NCI-H524 (cell line): ENCODE measurements around the gene XRCC4.
"Not testable (repeated sequence)": the region's sequence is repeated elsewhere in the genome, so short reads cannot be mapped to it uniquely, and the experiment has no call there.

Experiments
- DNase-seq, 2 experiments: peaks; one replicate each; lab custom pipeline; 2025; lab: John Stamatoyannopoulos, UW

XRCC4 gene

GRCh38 chr5:83353231-83353630 is 275.9 kb downstream of the XRCC4 start:
- DNase-seq = no peak

- no peak for DNase-seq
Measured at GRCh38 chr5:83353774-83354173, 276.4 kb downstream of the XRCC4 start.

- DNase-seq = peak in 1 of 2 experiments; percentile 11
Measured at GRCh38 chr5:83354958-83355357, 277.6 kb downstream of the XRCC4 start.

DNA sequence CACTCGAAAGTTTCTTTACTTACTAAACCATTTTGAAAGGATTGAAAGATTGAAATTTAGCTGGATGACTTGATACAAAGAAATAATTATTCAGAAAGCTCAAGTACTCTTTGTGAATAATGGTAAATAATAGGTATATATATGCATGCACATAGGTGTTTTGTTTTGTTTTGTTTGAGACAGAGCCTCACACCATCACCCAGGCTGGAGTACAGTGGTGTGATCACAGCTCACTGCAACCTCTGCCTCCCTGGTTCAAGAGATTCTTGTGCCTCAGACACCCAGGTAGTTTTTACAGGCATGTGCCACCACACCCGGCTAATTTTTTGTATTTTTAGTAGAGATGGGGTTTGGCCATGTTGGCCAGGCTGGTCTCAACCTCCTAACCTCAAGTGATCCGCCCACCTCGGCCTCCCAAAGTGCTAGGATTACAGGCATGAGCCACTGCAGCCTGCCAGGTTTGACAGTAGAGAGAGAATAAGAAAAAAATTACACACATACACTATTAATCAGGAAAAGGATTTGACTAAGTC is 278.2 kb downstream of the XRCC4 start:
- not testable (repeated sequence) for DNase-seq

GRCh38 chr5:83357621-83358231 is 280.4 kb downstream of the XRCC4 start:
- no peak for DNase-seq

- DNase-seq = no peak
Measured at GRCh38 chr5:83360573-83360972, 283.2 kb downstream of the XRCC4 start.

- no peak for DNase-seq
Measured at GRCh38 chr5:83362526-83362925, 285.2 kb downstream of the XRCC4 start.

- no peak for DNase-seq
Measured at GRCh38 chr5:83363111-83363885, 286.0 kb downstream of the XRCC4 start.

DNA sequence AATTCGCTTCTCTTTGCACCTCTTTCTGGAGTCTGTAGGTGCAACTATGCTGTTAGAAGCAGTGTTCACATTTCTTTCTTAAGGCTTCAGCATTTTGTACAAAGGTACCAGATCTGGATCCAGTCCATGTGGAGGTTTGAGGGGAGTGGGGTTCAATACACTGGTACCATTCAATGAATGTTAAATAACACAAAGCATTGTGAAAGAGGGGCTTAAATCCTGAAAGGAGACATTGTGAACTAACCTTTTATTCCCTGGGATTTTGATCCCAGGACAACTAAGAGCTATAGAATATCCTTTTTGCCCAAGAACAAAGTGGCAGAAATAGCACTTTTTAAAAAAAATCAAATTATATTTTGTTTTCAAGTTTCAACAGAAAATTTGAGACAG is 286.5 kb downstream of the XRCC4 start:
- DNase-seq = no peak

DNA sequence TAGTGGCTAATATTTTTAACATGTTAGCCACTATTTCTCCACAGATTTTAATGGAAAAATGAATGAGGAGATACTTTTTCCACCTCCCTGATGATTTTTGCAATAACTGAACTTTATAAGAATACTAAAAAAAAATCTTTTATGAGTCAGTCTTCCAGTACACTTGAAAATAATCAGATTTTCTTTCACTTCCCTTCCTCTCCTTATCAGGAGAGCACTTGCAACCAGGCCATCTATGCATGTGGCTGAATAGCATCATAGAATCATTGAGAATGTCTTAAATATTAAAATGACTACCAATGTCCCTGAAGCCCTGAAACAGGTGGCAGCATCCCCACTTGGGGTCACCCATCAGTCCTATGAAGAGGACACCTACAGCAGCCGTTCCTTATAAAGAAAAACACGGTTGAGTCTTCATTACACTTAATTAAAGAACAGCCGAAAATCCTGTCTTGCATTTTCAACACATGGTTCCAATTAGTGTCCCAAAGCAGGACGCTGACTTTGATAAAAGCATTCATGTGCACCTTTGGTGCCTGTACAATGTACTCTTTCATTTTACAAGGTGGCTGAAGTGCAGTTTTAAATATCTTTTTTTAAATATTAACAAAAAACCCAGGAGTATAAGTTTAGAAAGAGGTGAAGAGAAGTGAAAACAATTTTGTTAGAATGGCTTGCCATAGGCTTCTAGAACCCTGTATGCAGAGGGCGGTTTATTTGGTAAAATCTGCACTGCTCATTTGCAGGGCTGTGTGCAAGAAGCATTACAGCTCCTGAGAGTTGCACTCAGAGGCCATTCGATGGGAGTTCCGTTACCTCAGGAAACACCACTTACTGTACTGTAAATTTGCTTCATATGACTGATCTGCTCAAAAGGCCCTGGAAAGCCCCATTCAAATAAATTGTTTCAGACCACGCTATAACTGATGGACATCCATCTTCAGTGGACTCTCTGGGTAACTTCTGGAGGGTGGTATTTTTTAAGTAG is 287.3 kb downstream of the XRCC4 start:
- DNase-seq = no peak

GRCh38 chr5:83368319-83368718 is 291.0 kb downstream of the XRCC4 start:
- no peak for DNase-seq

DNA sequence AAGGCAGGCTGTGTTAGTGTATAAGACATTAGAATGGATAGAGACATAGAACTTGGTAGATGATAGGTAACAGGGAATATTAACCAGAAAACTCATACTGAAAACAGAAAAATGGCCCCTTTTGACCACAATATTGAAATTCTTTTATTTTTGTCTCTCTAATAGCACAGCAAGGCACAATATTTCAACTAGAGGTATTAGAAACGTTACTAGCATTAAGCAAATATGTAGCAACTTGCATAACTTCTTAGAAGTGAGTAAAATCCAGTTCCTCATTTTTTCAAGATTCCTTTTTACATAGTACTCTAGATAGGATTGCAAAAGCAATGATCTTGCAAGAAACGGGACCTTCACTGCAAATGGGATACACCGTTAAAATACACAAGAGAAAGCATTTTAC is 291.5 kb downstream of the XRCC4 start:
- DNase-seq = no peak

DNA sequence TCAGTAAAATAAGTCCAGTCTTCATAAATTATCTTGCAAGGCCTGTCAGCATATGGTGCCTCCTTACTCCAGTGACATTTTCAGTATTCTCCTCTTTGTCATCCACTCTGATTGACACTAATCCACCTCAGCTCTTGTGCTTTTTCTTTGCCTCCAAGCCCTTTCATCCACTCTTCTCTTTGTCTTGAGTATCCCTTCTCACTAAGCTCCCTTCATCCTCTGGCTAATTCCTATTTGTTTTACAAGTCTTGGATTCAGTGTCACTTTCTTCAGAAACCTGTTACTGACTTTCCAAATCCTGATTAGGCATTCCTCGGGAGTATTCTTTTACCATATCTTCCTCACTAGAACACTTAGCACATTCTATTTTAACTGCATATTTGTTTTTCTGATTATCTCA is 293.6 kb downstream of the XRCC4 start:
- peak in 1 of 2 experiments; percentile 52 for DNase-seq

GRCh38 chr5:83371726-83372125 is 294.4 kb downstream of the XRCC4 start:
- DNase-seq = no peak

DNA sequence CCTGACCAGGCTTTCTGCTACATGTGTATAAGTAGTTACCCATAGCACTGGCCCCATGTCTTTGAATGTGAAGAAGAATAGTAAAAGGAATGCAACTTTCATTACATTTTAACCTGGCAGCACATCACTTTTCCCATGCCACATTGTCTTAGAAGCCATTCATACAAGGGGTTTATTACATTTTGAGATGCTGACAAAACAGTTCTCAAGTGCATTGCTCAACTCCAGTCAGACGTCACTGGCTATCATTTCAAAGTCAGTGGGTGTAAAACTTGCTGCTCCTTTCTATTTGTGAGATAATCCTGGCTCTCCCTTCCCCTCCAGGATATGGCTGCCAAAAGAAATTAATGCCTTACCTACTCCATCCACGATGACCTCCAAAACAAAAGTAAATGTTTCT is 297.2 kb downstream of the XRCC4 start:
- DNase-seq = no peak

- no peak for DNase-seq
Measured at GRCh38 chr5:83375049-83375745, 297.9 kb downstream of the XRCC4 start.

DNA sequence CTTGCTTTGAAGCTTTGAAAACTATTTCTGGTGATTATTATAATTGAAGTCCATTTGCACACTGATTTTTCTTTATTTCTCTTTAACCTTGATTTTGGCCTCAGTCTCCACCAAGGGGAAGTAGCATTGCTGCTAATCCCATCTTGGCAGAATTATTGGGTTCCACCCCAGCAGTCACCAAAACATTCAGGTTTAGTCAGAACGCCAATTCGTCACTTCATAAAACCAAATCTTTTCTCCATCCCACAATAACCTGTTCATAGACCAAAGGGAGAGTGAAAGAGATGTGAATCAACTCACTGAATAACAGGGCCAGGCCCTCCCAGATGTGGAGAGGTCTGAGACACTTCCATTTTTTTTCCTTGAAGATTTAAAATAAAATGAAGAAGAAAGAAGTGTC is 299.1 kb downstream of the XRCC4 start:
- DNase-seq = no peak

- no peak for DNase-seq
Measured at GRCh38 chr5:83377131-83377865, 300.0 kb downstream of the XRCC4 start.

DNA sequence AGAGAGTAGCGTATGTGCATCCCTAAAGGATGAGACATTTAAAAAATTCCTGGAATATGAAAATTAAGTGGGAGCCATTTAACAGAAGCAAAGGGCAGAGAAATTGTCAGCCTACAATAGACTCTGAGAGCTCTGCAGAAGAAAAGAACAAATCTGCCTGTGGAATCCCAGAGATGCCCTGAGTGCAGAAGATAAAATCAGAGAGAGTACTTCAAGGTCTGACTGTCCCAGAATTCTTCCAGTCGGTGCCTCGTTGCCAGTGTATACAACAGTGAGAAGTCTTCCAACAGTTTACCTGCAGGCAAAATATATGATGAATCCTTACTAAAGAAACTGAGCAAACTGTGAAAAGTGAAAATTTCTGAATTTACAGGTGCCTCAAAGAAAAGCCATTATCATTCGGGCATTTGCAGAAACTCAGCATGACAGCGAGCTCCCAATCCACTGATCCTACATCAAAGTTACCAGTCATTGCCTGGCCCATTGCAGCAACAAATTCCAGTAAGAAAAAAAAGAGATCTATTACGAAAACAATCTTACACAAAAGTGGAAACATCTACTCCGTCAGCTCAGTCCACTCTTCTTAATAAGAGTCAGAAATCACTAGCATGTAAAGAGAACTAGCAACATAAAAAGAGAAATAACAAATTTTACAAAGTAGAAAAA is 301.4 kb downstream of the XRCC4 start:
- DNase-seq = no peak

DNA sequence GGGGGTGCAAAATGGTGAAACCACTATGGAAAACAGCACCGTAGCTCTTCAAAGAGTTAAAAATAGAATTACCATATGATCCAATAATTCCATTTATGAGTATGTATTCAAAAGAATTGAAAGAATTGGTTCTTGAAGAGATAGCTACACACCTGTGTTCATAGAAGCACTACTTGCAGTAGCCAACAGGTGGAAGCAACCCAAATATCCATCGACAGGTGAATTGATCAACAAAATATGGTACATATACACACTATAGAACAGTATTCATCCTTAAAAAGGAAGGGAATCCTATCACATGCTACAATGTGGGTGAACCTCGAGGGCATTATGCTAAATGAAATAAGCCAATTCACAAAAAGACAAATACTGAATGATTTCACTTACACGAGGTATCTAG is 308.5 kb downstream of the XRCC4 start:
- no peak for DNase-seq
